Stimulated activated naive CD8-positive, alpha-beta T cell treated with anti-CD3 and anti-CD28 coated beads, Interleukin-15, amount 100 ng/mL, for 72 hours (primary cell): ENCODE measurements around the gene ADGRB3.
"Not testable (repeated sequence)": the region's sequence is repeated elsewhere in the genome, so short reads cannot be mapped to it uniquely, and the experiment has no call there.

Source experiments
- ATAC-seq: fragments of 150-1000 bp; cut with Tn5 transposase; 2 replicates; pipeline ENCODE4 v1.10.0; 2021; ENCODE audit warnings: mild to moderate bottlenecking, moderate library complexity
- DNase-seq, 2 donors: peaks; one replicate each; pipeline ENCODE4 v3.0.0; 2021 to 2022
- H3K27ac Mint-ChIP-seq, 2 donors: one replicate each; pipeline ENCODE4 v1.8.0; 2022; ENCODE audit warnings: mild to moderate bottlenecking in 2 of 2, mixed read lengths in 2 of 2, moderate library complexity in 2 of 2
- H3K27me3 Mint-ChIP-seq: one replicate; pipeline ENCODE4 v1.8.0; 2022; ENCODE audit warnings: mixed read lengths
- H3K4me1 Mint-ChIP-seq: one replicate; pipeline ENCODE4 v1.8.0; 2022; ENCODE audit warnings: mild to moderate bottlenecking, mixed read lengths
- H3K4me3 Mint-ChIP-seq, 2 donors: one replicate each; pipeline ENCODE4 v1.8.0; 2022; ENCODE audit warnings: mild to moderate bottlenecking in 2 of 2, mixed read lengths in 2 of 2, moderate library complexity in 1 of 2
- H3K9me3 Mint-ChIP-seq, 2 donors: one replicate each; pipeline ENCODE4 v1.8.0; 2022; ENCODE audit warnings: mixed read lengths in 2 of 2

The ADGRB3 gene

DNA sequence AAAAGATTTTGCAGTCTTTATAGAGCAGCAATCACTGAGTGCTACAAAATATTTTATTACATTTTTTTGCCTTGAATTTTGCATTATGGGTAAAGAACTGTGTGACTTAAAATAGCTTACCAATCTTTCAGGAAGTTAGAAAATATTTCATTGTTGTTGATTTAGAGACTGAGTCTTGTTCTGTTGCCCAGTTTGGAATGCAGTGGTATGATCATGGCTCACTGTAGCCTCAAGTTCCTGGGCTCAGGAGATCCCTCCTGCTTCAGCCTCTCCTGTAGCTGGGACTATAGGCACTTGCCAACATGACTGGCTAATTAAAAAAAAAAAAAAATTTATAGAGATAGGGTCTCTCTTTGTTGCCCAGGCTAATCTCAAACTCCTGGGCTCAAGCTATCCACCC lies 100.8 kb downstream of the ADGRB3 start:
- ATAC-seq (no peak), DNase-seq (no peak)
- Mint-ChIP-seq H3K4me3 (no peak overlapping the region), H3K27me3 (no peaks in the 10 kb centered on the region), H3K4me1 (peaks cover 3% of the 10 kb centered on the region), H3K9me3 (no peaks in the 10 kb centered on the region), H3K27ac (no peak overlapping the region)

DNA sequence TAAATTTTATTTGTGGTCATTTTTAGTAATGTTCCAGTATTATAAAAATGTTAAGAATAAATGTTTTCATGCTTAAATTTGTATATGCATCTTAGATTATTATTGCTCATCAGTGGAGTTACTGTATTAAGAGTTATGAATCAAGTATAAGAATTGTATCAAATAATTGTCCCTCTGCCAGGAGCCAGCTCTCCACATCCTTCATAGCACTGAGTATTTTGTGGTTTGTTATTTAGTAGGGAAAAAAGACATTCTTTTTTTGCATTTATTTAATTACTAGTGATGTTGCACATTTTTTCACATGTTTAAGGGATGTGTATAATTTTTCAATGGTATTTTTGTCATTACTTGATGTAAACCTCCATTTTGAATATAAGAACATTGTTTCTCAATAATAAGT lies 102.0 kb downstream of the ADGRB3 start:
- Mint-ChIP-seq H3K9me3 (no peaks in the 10 kb centered on the region), H3K27me3 (no peaks in the 10 kb centered on the region), H3K27ac (no peak overlapping the region), H3K4me3 (no peak overlapping the region), H3K4me1 (peaks cover 5% of the 10 kb centered on the region)
- ATAC-seq (no peak), DNase-seq (no peak)

GRCh38 chr6:68738039-68738438 lies 103.0 kb downstream of the ADGRB3 start:
- H3K4me1 Mint-ChIP-seq: peaks cover 5% of the 10 kb centered on the region
- DNase-seq: no peak
- ATAC-seq: no peak
- no peaks in the 10 kb centered on the region for H3K27me3 Mint-ChIP-seq
- H3K9me3 Mint-ChIP-seq: no peaks in the 10 kb centered on the region
- no peak overlapping the region for H3K27ac Mint-ChIP-seq
- no peak overlapping the region for H3K4me3 Mint-ChIP-seq

DNA sequence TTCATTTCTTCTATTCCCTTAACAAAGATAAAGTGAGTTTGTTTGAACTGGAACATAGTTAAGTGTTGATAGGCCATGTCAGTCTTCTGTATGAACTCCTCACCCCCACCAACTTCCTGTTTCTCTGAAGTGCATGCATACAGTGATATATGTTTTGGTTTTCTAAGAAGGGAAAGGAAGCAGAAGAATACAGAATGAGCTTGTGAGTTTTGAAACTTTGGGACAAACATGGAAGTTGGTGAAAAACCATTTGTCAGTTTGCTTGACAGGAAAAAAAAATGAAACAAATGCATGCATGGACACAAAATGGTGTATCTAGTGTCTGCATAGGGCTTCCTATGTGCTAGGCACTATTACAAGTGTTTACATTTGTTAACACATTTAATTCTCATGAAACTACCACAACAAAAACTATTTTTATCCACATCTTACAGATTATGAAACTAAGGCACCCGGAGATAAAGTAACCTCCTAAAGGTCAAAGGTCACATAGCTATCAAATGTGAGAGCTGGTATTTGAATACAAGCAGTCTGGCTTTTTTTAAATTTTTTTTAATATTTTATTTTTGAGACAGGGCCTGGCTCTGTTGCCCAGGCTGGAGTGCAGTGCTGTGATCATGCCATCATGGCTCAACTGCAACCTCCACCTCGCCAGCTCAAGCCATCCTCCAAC lies 105.9 kb downstream of the ADGRB3 start:
- Mint-ChIP-seq H3K27ac (no peak overlapping the region), H3K4me3 (no peak overlapping the region), H3K4me1 (peaks cover 5% of the 10 kb centered on the region), H3K27me3 (no peaks in the 10 kb centered on the region), H3K9me3 (no peaks in the 10 kb centered on the region)
- no peak for ATAC-seq
- DNase-seq: no peak

DNA sequence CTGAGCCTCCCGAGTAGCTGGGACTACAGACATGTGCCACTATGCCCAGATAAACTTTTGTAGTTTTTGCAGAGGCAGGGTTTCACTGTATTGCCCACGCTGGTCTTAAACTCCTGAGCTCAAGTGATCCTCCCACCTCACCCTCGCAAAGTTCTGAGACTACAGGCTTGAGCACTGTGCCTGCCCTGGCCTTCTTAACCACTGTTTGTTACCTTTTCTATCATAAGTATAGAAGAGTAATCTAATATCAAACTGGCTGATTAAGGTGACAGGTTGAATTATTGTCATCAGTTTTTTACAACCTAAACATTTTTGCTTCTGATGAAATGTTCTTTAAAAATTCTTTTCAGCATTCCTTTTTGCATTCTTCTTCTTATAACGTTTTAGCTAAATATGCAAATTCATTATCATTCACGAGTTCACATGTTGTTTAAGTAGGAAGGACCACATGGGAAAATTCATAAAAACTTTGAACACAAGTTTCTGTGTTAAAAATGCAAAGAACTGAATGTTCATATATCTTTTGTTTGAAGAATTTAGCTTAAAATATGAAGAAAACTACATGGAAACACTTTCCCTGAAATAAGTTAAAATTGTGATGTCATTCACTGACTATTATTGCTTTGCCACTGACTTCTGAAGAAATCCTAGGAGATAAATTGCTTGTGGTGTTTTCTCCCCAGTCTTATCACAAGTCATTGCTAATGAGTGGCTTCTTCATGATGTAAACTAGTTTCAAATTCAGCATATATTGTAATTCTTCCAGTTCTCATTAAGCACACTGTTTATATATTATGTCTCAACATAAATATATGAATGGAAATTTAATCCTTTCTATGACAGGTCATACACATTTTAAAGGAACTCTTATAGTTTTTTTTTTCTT lies 106.7 kb downstream of the ADGRB3 start:
- no peak overlapping the region for H3K27ac Mint-ChIP-seq
- ATAC-seq (no peak), DNase-seq (no peak)
- no peak overlapping the region for H3K4me3 Mint-ChIP-seq
- H3K27me3 Mint-ChIP-seq: no peaks in the 10 kb centered on the region
- H3K4me1 Mint-ChIP-seq: peaks cover 5% of the 10 kb centered on the region
- H3K9me3 Mint-ChIP-seq: no peaks in the 10 kb centered on the region

- Mint-ChIP-seq H3K4me1 (peaks cover 5% of the 10 kb centered on the region), H3K4me3 (no peak overlapping the region), H3K9me3 (no peaks in the 10 kb centered on the region), H3K27me3 (no peaks in the 10 kb centered on the region), H3K27ac (no peak overlapping the region)
- no peak for ATAC-seq
- no peak for DNase-seq
These were observed 108.0 kb downstream of the ADGRB3 start for GRCh38 chr6:68743099-68743498.

GRCh38 chr6:68744376-68744775 lies 109.3 kb downstream of the ADGRB3 start:
- H3K27me3 Mint-ChIP-seq, H3K4me3 Mint-ChIP-seq, ATAC-seq, H3K4me1 Mint-ChIP-seq, DNase-seq, H3K9me3 Mint-ChIP-seq, H3K27ac Mint-ChIP-seq: not testable (repeated sequence)

GRCh38 chr6:68746376-68746775 lies 111.3 kb downstream of the ADGRB3 start:
- H3K27ac Mint-ChIP-seq: no peak overlapping the region
- ATAC-seq: no peak
- H3K4me1 Mint-ChIP-seq: no peaks in the 10 kb centered on the region
- DNase-seq: no peak
- no peaks in the 10 kb centered on the region for H3K9me3 Mint-ChIP-seq
- H3K27me3 Mint-ChIP-seq: no peaks in the 10 kb centered on the region
- H3K4me3 Mint-ChIP-seq: no peak overlapping the region

DNA sequence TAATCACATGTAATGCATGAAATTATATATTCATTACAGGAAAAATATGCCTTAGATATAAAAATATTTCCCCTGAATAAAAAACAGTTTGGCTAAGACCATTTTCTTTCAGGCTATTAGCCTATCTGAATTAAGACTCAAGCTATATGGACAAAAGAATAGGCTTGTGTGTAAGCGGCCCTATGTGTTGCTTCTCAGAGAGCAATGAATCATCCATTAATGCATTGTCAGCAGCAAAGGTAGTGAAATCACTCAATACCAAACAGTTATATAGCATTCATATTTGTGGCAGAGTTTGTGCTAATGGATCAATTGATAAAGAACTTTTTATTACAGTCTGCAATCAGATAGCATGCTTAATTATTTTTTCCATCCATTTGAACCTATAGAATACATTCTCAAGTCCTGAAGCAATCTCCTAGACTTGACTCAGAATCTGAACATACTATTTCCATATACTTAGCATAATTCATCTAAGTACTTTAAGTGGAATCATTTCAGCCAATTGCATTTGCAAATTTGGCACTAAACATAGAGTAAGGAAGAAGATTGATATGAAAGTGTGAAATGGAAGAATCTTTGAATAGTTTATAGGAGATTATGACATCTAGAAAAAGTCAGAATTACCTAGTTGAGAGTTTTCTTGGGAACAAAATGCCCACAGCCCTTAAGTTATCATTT lies 112.2 kb downstream of the ADGRB3 start:
- Mint-ChIP-seq H3K27ac (no peak overlapping the region), H3K4me3 (no peak overlapping the region), H3K27me3 (no peaks in the 10 kb centered on the region), H3K4me1 (no peaks in the 10 kb centered on the region), H3K9me3 (no peaks in the 10 kb centered on the region)
- DNase-seq (no peak), ATAC-seq (no peak)

DNA sequence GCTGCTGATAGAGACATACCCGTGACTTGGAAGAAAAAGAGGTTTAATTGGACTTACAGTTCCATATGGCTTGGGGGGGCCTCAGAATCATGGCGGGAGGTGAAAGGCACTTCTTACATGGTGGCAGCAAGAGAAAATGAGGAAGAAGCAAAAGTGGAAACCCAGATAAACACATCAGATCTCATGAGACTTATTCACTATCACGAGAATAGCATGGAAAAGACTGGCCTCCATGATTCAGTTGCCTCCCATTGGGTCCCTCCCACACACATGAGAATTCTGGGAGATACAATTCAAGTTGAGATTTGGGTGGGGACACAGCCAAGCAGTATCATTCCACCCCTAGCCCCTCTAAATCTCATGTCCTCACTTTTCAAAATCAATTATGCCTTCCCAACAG lies 112.8 kb downstream of the ADGRB3 start:
- not testable (repeated sequence) for ATAC-seq, H3K27ac Mint-ChIP-seq, DNase-seq

DNA sequence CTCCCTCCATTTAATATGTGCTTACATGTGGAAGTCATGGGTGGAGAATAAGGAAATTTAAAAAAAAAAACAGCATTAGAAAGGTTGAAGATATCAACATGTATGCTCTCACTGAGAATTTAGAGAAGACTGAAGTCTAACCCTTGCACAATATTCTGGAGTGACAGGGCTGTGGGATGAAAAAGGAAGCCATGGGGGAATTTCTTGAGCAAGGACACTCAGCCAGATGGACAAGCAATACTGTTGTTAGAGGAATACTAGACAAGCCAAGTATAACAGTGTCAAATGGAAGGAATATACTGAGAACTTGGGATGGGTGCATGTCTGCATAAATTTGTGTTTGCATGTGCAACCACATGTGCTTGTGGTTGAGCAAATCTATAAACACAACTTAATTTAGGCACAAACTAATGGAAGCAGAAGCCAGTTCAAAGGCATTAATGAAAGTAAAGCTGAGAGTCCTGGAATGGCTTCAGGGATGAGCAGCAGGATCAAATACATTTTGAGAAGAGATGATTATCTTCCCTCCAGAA lies 119.7 kb downstream of the ADGRB3 start:
- peaks cover 7% of the 10 kb centered on the region for H3K27me3 Mint-ChIP-seq
- H3K27ac Mint-ChIP-seq: no peak overlapping the region
- no peak for DNase-seq
- no peak overlapping the region for H3K4me3 Mint-ChIP-seq
- no peaks in the 10 kb centered on the region for H3K4me1 Mint-ChIP-seq
- H3K9me3 Mint-ChIP-seq: no peaks in the 10 kb centered on the region
- ATAC-seq: no peak

More for the DNA sequence above, 112.8 kb downstream of the ADGRB3 start:
- not testable (repeated sequence) for H3K4me3 Mint-ChIP-seq, H3K4me1 Mint-ChIP-seq, H3K9me3 Mint-ChIP-seq, H3K27me3 Mint-ChIP-seq

DNA sequence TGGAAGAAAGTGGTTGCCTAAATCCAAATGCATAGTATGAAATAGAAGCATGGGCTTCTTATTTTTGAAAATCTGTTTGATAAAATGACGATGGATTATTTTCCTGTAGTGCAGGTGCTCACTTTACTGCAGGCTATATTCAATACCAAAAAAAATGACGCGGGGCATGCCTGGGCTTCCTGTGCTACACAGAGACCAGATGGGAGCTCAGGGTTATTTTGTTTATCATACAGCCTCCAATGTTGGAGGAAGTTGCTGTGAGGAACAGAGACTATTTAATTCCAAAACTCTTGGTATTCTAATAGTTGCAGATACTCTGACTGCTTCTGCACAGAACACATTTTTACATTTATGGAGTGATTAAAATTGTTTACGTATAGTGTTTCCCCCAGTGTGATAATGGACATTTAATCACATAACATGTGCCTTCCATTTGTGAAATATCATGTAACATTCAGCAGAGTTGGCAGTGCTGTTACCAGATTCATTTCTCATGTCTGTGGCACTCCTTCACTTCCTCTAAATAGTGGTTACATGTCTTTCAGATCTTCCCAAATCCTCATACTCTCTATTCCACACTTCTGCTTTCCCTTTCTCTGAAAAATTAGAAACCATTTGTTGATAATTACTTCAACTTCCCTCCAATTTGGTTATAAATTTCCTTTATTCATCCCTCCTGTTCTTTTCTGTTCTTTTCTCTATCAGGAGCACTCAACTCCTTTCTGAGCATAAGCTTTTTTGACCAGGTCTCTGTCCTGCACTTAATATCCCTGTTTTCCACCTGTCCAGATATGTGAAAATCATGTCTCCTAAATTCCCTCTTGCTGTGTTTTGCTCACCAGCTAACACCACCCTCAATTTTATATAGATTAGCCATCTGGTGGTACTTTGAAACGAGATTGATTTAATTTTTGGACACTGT lies 121.6 kb downstream of the ADGRB3 start:
- no peak for DNase-seq
- H3K27ac Mint-ChIP-seq: no peak overlapping the region
- no peaks in the 10 kb centered on the region for H3K4me1 Mint-ChIP-seq
- no peak overlapping the region for H3K4me3 Mint-ChIP-seq
- H3K27me3 Mint-ChIP-seq: peaks cover 7% of the 10 kb centered on the region
- H3K9me3 Mint-ChIP-seq: no peaks in the 10 kb centered on the region
- ATAC-seq: no peak

GRCh38 chr6:68757821-68758220 lies 122.7 kb downstream of the ADGRB3 start:
- H3K9me3 Mint-ChIP-seq: no peaks in the 10 kb centered on the region

GRCh38 chr6:68758559-68758958 lies 123.5 kb downstream of the ADGRB3 start:
- Mint-ChIP-seq H3K4me3 (no peak overlapping the region), H3K27me3 (peaks cover 7% of the 10 kb centered on the region), H3K9me3 (no peaks in the 10 kb centered on the region), H3K27ac (no peak overlapping the region), H3K4me1 (no peaks in the 10 kb centered on the region)
- ATAC-seq: no peak
- no peak for DNase-seq

More at GRCh38 chr6:68757821-68758220, 122.7 kb downstream of the ADGRB3 start:
- ATAC-seq (no peak), DNase-seq (no peak)
- peaks cover 7% of the 10 kb centered on the region for H3K27me3 Mint-ChIP-seq
- H3K4me1 Mint-ChIP-seq: no peaks in the 10 kb centered on the region
- H3K27ac Mint-ChIP-seq: no peak overlapping the region
- H3K4me3 Mint-ChIP-seq: no peak overlapping the region

GRCh38 chr6:68760485-68760884 lies 125.4 kb downstream of the ADGRB3 start:
- no peaks in the 10 kb centered on the region for H3K4me1 Mint-ChIP-seq
- H3K27me3 Mint-ChIP-seq: no peaks in the 10 kb centered on the region
- no peaks in the 10 kb centered on the region for H3K9me3 Mint-ChIP-seq
- DNase-seq (no peak), ATAC-seq (no peak)
- H3K4me3 Mint-ChIP-seq: no peak overlapping the region
- H3K27ac Mint-ChIP-seq: no peak overlapping the region
